Stimulated activated CD8-positive, alpha-beta memory T cell treated with anti-CD3 and anti-CD28 coated beads, Interleukin-12 subunit alpha, Interleukin-12 subunit beta, amount 100 ng/mL, for 24 hours (primary cell): ENCODE results near the gene CNTNAP5.

Experiments used
- DNase-seq: peaks from one replicate; pipeline ENCODE4 v3.0.0-alpha.2; 2020; ENCODE audit errors: extremely low read depth

CNTNAP5 gene

GRCh38 chr2:124063596-124063995, 38.5 kb downstream of the CNTNAP5 start:
- no peak for DNase-seq

DNA sequence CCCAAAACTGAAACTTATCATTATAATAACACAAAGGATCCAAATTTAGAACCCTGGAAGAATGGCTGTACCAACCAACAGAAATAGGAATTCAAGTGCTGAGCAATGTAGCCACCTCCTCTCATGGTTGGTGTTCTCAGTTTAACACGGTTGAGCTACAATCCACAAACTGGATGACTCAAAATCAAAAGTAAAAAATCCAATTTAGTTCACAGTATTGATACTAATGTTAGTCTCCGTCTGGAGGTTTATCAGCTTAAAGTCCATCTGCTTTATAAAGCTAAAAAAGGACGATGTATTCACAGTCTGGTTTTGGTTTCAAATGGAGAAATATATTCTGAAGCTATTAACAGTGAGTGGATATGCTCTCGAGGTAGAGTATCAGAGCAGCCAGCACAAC, 40.5 kb downstream of the CNTNAP5 start:
- no peak for DNase-seq

- no peak for DNase-seq
These were observed 41.7 kb downstream of the CNTNAP5 start for GRCh38 chr2:124066776-124067175.

DNA sequence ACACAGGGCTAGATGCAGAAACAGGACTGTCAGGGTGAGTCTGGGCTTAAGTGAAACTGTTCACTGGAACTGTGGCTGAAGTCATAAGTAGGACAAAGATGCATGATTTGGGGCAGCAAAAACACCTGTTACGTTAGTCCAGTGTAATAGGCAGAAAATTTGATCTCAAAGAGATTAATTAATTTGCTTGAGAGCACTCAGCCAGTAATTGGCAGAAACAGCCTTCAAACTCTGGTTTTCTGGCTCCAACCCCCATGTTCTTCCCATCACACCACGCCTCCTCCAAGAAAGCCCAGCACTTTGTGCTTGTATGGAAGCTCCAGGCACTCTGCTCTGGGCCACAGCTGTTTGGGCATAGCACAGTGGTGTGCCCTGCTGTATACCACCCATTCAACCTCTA, 54.0 kb downstream of the CNTNAP5 start:
- DNase-seq, result no peak

- DNase-seq, result no peak
These were observed 55.4 kb downstream of the CNTNAP5 start for GRCh38 chr2:124080281-124081153.

GRCh38 chr2:124081154-124081716, 56.1 kb downstream of the CNTNAP5 start:
- DNase-seq, result no peak

- no peak for DNase-seq
These were observed 63.5 kb downstream of the CNTNAP5 start for GRCh38 chr2:124088616-124089015.

DNA sequence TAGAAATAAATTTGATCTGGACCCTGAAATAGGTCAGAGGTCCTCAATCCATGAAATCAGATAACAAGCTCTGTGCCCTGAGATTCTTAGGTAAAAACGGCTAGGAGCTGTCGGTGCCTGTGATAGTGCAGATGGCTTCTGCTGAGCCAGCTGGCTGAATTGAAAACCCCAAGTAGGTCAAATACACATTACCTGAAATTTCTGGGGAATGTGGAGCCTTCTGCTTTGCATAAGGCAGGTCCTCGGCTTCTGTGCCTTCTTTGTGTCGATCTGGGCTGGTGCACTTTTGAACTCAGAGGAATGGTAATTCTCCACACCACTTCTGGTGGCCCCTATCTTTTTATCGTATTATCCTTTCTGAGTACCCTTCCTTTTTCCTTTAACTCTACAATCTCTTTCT, 66.6 kb downstream of the CNTNAP5 start:
- no peak for DNase-seq

- no peak for DNase-seq
These were observed 67.6 kb downstream of the CNTNAP5 start for GRCh38 chr2:124092651-124093050.

GRCh38 chr2:124104914-124105313, 79.8 kb downstream of the CNTNAP5 start:
- DNase-seq, result no peak

DNA sequence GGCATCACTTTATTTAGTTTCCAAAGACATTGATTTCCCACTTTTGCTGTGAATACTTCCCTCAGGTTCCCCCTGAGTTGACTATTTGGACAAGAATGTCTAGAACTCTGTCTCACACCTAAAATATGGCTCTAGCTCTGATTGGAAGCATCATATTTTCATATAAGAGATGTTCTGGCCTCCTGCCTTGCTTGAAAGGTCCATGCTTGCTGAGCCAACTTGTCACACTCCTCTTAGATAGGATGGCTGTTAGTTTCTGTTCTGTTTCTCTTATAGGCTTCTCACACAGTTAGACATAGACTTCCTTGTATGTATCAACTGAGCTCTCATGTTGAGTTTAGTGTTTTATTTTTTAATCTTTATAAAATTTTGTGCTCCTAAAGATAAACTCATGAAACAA, 87.1 kb downstream of the CNTNAP5 start:
- no peak for DNase-seq

DNA sequence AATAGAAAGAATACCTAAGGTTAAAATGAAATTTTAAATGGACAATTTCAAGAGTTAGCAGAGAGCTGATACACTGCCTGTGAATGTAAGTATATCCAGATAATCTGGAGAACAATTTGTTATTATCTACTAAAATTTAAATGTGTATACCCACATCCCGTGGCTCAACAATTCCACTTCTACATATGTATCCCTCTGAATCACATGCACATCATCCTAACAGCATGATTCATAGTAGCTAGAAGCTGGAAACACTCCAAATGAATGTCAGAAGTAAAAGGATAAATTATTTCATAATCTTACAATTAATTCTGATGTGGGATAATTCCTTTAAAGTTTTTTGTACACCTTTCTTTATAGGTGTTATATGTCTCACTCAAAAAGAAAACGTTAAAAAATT, 87.9 kb downstream of the CNTNAP5 start:
- DNase-seq, result no peak

DNA sequence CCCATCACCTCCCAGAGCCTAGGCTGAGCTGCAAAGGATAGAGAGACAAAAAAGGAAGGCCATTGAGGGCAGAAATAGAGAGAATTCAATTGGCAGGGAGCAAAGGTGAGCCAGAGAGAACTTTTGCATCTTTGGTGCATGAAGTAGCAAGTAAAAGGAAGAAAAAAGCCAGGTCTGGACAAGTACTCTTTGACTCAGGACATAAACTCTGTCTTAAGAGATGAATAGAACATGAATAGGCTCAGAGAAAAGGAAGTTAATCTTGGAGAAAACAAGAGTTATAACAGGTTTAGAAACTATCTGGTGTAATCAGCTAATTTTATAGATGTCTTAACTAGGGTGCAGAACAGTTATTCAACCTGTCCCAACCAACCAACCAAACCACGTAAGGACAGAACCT, 95.2 kb downstream of the CNTNAP5 start:
- no peak for DNase-seq

GRCh38 chr2:124121106-124121505, 96.0 kb downstream of the CNTNAP5 start:
- DNase-seq, result no peak

DNA sequence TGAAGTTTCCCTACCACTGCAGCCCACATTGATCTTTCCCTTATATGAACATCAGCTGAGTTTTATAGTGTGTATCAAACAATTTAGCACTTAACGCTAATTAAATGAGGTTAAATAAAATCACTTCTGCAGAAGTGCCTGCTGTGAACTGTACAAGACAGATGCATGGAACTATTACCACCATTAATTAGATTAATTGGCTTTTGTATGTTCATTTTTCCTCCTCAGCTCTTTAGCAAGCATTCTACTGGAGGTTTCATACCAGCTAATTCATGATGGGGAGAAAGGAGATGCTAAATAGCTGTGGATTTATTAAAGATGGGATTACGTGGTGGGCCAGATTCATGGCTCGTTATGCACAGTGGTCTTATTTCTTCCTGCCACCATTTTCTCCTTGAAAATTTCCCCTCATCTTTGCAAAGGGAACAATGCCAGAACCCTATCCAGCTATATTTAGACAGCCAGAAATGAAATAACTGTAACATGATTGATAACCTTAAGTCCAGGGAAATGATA, 96.7 kb downstream of the CNTNAP5 start:
- no peak for DNase-seq

- DNase-seq, result no peak
These were observed 97.3 kb downstream of the CNTNAP5 start for GRCh38 chr2:124122340-124122739.

- DNase-seq, result no peak
These were observed 106.2 kb downstream of the CNTNAP5 start for GRCh38 chr2:124131276-124131675.

GRCh38 chr2:124136110-124136509, 111.0 kb downstream of the CNTNAP5 start:
- no peak for DNase-seq

- no peak for DNase-seq
These were observed 113.0 kb downstream of the CNTNAP5 start for GRCh38 chr2:124138076-124138475.

- DNase-seq, result no peak
These were observed 120.9 kb downstream of the CNTNAP5 start for GRCh38 chr2:124145982-124146381.

GRCh38 chr2:124147552-124147951, 122.5 kb downstream of the CNTNAP5 start:
- no peak for DNase-seq

DNA sequence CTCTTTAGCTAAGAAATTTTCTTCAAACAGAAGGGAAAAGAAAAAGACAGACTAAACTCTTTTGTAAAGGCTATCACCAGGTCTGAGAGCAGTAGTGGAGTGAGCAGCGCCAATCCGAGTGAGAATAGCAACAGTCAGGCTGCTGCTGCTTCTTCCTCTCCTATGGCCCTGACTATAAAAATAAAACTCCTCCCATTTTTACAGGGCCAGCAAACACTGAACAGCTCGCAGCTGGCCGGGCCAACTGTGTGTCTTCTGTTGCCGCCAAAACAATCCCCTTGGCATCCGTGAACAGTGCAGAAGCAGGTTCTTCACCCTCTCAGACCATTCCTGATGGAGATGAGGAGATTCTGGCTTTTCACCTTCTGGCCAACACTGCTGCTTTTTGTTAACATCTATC, 124.5 kb downstream of the CNTNAP5 start:
- no peak for DNase-seq

- DNase-seq, result no peak
These were observed 126.6 kb downstream of the CNTNAP5 start for GRCh38 chr2:124151691-124152090.
